Measurements from ENCODE around the gene SPRED1.

The SPRED1 gene

DNA sequence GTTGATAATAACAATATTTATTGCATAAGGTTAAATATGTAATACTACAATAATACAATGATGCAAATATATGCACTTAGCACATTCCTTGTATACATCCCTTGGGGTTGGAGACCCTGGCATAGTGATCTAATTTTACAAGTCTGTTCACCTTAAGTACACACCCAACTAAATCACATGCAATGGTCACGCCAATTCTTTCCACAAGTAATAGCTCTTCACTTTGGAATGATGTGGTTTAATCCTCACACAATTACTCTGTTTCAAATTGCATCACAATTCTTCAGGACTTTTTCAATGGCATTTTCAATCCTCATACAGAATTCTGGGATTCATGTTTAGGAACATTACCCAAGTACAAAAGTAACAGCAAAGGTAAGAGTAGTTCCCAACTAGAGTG, 27.3 kb upstream of the SPRED1 start:
- ChIA-PET CTCF (interaction anchor here (0.6 kb wide), 1 partner anchor 123 kb away, joined by 4 read pairs; no protein-coding TSS in a partner anchor), POLR2A (no interaction called here)
- no peak for TF ChIP-seq ZNF416 (tag by site-specific recombination; IDR thresholded peaks at IDR 0.05)
- TF ChIP-seq ZNF121 (tag by site-specific recombination; IDR thresholded peaks at IDR 0.05): no peak
- TF ChIP-seq, protein P1, sequence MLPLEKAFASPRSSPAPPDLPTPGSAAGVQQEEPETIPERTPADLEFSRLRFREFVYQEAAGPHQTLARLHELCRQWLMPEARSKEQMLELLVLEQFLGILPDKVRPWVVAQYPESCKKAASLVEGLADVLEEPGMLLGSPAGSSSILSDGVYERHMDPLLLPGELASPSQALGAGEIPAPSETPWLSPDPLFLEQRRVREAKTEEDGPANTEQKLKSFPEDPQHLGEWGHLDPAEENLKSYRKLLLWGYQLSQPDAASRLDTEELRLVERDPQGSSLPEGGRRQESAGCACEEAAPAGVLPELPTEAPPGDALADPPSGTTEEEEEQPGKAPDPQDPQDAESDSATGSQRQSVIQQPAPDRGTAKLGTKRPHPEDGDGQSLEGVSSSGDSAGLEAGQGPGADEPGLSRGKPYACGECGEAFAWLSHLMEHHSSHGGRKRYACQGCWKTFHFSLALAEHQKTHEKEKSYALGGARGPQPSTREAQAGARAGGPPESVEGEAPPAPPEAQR (tag by site-specific recombination; IDR thresholded peaks at IDR 0.05): no peak
- TF ChIP-seq ZNF610 (tag by site-specific recombination; IDR thresholded peaks at IDR 0.05; ENCODE audit: borderline replicate concordance): no peak
- TF ChIP-seq ZNF548 (tag by site-specific recombination; IDR thresholded peaks at IDR 0.05): no peak
- TF ChIP-seq ZNF24 (tag by site-specific recombination; IDR thresholded peaks at IDR 0.05): no peak
- no peak for TF ChIP-seq MYNN (tag by site-specific recombination; IDR thresholded peaks at IDR 0.05; ENCODE audit: borderline replicate concordance)
- TF ChIP-seq FEZF1 (tag by site-specific recombination; IDR thresholded peaks at IDR 0.05): no peak
- no peak for TF ChIP-seq ZNF37A (tag by site-specific recombination; IDR thresholded peaks at IDR 0.05)
- Histone ChIP-seq H3K36me3 (ENCODE audit: control insufficient read depth in 2 of 2, insufficient read depth in 1 of 2, low read length in 2 of 2) (no peaks in the 10 kb centered on the region), H3K4me1 (ENCODE audit: control insufficient read depth, insufficient read depth, low read length) (peaks cover 13% of the 10 kb centered on the region), H3K9me3 (ENCODE audit: control insufficient read depth, insufficient read depth, low read depth, low read length) (no peaks in the 10 kb centered on the region), H3K27ac (ENCODE audit: extremely low read depth, low read depth, low read length) (no peak overlapping the region), H3K4me3 (ENCODE audit: low read depth, low read length) (no peak overlapping the region)

DNA sequence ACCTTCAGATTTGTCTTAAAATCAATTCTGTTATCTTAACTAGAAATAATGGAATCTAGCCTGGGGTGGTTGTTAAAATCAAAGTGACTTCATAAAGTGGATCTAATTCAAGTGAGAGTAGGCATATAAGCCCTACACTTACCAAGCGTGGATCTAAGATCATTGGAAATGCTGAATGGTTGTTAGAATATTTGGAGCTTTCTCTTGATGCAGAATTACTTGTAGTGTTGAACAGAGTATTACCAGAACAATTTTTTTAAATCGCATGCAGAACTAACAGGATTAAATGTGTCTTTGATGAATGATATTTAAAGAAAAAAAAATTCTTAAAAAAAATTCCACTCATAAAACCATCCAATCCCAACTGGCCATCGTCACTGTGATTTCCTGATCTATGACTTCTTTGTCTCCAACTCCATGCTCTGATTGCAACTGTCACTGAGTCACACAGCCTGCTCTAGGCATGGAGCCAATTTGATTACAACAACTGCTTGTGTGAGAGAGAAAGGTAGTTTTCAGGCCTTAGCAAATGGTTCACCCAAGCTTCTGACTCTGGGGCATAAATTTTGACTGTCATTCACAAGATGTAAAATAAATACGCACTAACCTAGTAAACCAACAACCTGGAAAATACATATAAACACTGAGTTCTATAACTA, 25.9 kb upstream of the SPRED1 start:
- peaks cover 13% of the 10 kb centered on the region for H3K4me1 ChIP-seq (ENCODE audit: control insufficient read depth, insufficient read depth, low read length)
- ChIA-PET CTCF (no interaction called here), POLR2A (no interaction called here)
- H3K4me3 ChIP-seq (ENCODE audit: low read depth, low read length): no peak overlapping the region
- H3K9me3 ChIP-seq (ENCODE audit: control insufficient read depth, insufficient read depth, low read depth, low read length): no peaks in the 10 kb centered on the region
- no peaks in the 10 kb centered on the region for H3K36me3 ChIP-seq (ENCODE audit: control insufficient read depth in 2 of 2, insufficient read depth in 1 of 2, low read length in 2 of 2)
- H3K27ac ChIP-seq (ENCODE audit: extremely low read depth, low read depth, low read length): no peak overlapping the region
- TF ChIP-seq MZF1 (tag by site-specific recombination; IDR thresholded peaks at IDR 0.05; ENCODE audit: borderline replicate concordance): no peak
- TF ChIP-seq, protein P2, sequence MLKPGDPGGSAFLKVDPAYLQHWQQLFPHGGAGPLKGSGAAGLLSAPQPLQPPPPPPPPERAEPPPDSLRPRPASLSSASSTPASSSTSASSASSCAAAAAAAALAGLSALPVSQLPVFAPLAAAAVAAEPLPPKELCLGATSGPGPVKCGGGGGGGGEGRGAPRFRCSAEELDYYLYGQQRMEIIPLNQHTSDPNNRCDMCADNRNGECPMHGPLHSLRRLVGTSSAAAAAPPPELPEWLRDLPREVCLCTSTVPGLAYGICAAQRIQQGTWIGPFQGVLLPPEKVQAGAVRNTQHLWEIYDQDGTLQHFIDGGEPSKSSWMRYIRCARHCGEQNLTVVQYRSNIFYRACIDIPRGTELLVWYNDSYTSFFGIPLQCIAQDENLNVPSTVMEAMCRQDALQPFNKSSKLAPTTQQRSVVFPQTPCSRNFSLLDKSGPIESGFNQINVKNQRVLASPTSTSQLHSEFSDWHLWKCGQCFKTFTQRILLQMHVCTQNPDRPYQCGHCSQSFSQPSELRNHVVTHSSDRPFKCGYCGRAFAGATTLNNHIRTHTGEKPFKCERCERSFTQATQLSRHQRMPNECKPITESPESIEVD (tag by site-specific recombination; IDR thresholded peaks at IDR 0.05): peak; percentile 65
- TF ChIP-seq HOXD13 (CRISPR knock-in tag; IDR thresholded peaks at IDR 0.05; ENCODE audit: borderline replicate concordance): no peak
- no peak for TF ChIP-seq ZNF146 (tag by site-specific recombination; IDR thresholded peaks at IDR 0.05)
- no peak for TF ChIP-seq GLIS2 (tag by site-specific recombination; IDR thresholded peaks at IDR 0.05)
- TF ChIP-seq, protein P3, sequence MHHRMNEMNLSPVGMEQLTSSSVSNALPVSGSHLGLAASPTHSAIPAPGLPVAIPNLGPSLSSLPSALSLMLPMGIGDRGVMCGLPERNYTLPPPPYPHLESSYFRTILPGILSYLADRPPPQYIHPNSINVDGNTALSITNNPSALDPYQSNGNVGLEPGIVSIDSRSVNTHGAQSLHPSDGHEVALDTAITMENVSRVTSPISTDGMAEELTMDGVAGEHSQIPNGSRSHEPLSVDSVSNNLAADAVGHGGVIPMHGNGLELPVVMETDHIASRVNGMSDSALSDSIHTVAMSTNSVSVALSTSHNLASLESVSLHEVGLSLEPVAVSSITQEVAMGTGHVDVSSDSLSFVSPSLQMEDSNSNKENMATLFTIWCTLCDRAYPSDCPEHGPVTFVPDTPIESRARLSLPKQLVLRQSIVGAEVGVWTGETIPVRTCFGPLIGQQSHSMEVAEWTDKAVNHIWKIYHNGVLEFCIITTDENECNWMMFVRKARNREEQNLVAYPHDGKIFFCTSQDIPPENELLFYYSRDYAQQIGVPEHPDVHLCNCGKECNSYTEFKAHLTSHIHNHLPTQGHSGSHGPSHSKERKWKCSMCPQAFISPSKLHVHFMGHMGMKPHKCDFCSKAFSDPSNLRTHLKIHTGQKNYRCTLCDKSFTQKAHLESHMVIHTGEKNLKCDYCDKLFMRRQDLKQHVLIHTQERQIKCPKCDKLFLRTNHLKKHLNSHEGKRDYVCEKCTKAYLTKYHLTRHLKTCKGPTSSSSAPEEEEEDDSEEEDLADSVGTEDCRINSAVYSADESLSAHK (tag by site-specific recombination; IDR thresholded peaks at IDR 0.05): peak; percentile 67
- TF ChIP-seq KLF10 (tag by site-specific recombination; IDR thresholded peaks at IDR 0.05): no peak
- no peak for TF ChIP-seq ZNF555 (tag by site-specific recombination; conservative IDR thresholded peaks at IDR 0.05)
- TF ChIP-seq ZNF155 (tag by site-specific recombination; IDR thresholded peaks at IDR 0.05): no peak
- TF ChIP-seq SCRT2 (tag by site-specific recombination; IDR thresholded peaks at IDR 0.05): no peak
- no peak for TF ChIP-seq WT1 (tag by site-specific recombination; IDR thresholded peaks at IDR 0.05)
- TF ChIP-seq ZNF830 (tag by site-specific recombination; IDR thresholded peaks at IDR 0.05; ENCODE audit: low read depth): no peak
- no peak for TF ChIP-seq ZNF114 (tag by site-specific recombination; IDR thresholded peaks at IDR 0.05)
- TF ChIP-seq ZIC2 (tag by site-specific recombination; IDR thresholded peaks at IDR 0.05): no peak
- TF ChIP-seq, protein P4, sequence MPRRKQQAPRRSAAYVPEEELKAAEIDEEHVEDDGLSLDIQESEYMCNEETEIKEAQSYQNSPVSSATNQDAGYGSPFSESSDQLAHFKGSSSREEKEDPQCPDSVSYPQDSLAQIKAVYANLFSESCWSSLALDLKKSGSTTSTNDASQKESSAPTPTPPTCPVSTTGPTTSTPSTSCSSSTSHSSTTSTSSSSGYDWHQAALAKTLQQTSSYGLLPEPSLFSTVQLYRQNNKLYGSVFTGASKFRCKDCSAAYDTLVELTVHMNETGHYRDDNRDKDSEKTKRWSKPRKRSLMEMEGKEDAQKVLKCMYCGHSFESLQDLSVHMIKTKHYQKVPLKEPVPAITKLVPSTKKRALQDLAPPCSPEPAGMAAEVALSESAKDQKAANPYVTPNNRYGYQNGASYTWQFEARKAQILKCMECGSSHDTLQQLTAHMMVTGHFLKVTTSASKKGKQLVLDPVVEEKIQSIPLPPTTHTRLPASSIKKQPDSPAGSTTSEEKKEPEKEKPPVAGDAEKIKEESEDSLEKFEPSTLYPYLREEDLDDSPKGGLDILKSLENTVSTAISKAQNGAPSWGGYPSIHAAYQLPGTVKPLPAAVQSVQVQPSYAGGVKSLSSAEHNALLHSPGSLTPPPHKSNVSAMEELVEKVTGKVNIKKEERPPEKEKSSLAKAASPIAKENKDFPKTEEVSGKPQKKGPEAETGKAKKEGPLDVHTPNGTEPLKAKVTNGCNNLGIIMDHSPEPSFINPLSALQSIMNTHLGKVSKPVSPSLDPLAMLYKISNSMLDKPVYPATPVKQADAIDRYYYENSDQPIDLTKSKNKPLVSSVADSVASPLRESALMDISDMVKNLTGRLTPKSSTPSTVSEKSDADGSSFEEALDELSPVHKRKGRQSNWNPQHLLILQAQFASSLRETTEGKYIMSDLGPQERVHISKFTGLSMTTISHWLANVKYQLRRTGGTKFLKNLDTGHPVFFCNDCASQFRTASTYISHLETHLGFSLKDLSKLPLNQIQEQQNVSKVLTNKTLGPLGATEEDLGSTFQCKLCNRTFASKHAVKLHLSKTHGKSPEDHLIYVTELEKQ (tag by site-specific recombination; IDR thresholded peaks at IDR 0.05; ENCODE audit: borderline replicate concordance): no peak
- TF ChIP-seq ZNF335 (tag by site-specific recombination; conservative IDR thresholded peaks at IDR 0.05): no peak
- no peak for TF ChIP-seq ZNF140 (tag by site-specific recombination; IDR thresholded peaks at IDR 0.05)
